NCI-H510A treated with DMSO at 0.1 percent for 48 hours (cell line): Measurements from ENCODE around the gene ARPC4.
"Not testable (repeated sequence)": the region's sequence is repeated elsewhere in the genome, so short reads cannot be mapped to it uniquely, and the experiment has no call there.

Experiments
- DNase-seq: peaks from one replicate; lab custom pipeline; 2025; lab: John Stamatoyannopoulos, UW

The ARPC4 gene

DNA sequence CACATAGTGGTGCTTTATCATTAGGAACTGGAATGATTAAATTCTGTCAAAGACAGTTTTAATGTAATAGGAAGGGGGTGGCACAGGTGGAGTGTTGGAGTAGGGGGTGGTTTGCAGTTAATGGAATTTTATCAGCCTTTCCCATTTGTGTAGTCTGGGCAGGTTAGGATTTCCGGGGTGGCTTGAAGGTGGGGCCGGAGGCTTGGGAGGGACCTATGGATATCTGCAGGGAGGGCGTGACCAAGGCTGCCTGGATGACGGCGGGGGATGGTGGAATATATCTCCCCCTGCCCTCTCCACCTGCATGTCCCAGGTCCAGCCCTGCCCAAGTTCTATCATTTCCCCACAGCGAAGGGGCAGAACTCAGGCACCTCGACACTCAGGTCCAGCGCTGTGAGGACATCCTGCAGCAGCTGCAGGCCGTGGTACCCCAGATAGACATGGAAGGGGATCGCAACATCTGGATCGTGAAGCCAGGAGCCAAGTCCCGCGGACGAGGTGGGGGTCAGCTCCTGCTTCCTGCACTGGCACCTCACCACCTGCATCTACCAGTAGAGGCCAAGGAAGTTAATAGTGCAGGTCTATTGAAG is 32.7 kb downstream of the ARPC4 start:
- DNase-seq: no peak

DNA sequence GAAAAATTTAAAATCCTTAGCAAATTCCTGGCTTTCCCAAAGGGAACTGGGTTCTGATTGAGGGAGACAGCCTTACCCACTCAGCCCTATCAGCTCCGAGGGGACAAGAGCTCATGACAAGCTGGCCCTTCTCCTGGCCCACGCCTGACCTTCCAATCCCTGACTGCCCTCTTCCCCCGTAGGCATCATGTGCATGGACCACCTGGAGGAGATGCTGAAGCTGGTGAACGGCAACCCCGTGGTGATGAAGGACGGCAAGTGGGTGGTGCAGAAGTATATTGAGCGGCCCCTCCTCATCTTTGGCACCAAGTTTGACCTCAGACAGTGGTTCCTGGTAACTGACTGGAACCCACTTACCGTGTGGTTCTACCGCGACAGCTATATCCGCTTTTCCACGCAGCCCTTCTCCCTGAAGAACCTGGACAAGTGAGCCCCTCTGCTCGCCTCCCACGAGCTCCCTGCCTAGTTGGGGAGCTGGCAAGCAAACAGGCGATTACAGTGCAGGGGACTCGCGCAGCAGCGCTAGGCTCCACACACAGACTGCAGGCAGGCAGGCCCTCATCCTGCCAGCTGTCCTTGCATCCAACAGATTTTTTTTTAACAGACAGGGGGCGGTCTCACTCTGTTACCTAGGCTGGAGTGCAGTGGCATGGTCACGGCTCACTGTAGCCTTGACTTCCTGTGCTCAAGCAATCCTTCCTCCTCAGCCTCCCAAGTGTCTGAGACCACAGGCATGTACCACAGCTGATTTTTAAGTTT is 34.1 kb downstream of the ARPC4 start:
- no peak for DNase-seq

DNA sequence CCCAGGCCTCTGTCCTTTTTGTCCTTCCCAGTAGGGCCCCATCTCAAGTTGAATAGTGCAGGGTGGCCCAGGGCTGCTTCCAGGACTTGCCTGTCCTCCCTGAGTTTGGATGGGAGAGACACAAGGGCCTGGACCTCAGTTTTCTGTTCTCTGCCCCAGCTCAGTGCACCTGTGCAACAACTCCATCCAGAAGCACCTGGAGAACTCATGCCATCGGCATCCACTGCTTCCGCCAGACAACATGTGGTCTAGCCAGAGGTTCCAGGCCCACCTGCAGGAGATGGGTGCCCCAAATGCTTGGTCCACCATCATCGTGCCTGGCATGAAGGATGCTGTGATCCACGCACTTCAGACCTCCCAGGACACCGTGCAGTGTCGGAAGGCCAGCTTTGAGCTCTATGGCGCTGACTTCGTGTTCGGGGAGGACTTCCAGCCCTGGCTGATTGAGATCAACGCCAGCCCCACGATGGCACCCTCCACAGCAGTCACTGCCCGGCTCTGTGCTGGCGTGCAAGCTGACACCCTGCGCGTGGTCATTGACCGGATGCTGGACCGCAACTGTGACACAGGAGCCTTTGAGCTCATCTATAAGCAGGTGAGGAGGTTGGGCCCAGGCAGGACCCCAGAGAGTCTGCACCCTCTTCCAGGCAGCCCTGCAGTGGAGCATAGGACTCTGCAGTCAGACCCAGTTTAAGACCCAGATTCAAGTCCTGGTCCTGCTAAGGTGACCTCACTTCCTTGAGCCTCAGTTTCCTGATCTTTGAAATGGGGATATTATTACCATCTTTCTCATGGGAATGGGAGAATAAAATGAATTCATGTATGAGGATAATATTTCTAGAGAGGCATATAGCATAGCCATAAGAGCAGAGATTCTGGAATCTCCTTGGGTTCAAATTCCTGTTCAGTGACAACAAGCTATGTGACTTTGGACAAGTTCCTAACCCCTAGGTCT is 36.2 kb downstream of the ARPC4 start:
- DNase-seq: no peak

DNA sequence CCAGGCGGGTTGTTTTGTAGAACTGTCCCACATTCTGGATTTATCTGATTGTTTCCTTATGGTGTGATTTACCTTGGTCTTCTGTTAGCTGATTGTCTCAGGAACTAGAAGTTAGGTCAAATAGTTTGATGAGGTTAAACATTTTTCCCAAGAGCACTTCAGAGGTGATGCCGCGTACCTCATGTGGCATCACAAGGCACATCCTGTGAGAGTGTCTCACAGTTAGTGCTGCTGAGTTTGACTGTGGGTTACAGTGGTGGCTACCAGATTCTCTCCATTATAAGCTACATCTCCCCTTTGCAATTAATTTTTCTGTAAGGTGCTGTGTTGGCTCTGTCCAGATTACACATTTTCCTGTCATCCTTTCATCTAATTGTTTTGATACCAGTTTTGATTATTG is 38.4 kb downstream of the ARPC4 start:
- DNase-seq: no peak

DNA sequence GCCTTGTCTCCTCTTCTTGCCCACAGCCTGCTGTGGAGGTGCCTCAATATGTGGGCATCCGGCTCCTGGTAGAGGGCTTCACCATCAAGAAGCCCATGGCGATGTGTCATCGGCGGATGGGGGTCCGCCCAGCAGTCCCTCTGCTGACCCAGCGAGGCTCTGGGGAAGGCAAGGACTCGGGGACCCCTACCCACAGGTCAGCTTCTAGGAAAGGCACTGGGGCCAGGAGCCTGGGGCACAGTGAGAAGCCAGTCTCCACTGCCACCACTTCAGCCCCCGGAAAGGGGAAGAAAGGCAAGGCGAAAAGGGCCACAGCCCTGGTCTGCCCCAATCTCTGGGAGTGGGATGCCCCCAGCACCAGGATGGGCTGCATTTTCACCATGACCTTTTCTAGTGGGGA is 40.2 kb downstream of the ARPC4 start:
- DNase-seq: no peak

DNA sequence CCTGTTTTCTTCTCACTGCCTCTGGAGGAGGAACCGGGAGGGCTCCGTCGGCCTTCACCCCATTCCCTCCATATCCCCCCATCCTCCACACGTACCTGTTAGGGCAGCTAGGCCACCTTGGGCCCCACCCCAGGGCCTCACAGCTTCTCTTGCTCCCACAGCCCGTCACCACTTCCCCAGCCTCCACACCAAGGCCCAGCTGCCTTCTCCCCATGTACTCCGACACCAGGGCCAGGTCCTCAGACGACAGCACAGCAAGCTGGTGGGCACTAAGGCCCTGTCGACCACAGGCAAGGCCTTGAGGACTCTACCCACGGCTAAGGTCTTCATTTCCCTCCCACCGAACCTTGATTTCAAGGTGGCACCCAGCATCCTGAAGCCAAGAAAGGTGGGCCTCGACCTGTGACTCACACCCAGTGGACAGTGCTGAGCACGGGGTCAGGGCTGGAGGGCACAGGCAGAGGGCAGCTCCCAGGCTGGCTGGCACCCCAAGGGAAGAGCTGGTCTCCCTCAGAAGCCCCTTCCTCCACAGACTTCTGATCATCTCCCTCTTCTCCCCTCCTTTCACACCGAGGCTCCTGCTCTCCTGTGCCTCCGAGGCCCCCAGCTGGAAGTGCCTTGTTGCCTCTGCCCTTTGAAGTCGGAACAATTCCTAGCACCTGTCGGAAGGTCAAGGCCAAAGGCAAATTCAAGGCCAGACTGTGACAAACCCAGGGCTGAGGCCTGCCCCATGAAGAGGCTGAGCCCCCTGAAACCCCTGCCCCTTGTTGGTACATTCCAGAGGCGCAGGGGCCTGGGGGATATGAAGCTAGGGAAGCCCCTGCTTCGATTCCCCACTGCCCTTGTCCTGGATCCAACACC is 41.9 kb downstream of the ARPC4 start:
- no peak for DNase-seq

DNA sequence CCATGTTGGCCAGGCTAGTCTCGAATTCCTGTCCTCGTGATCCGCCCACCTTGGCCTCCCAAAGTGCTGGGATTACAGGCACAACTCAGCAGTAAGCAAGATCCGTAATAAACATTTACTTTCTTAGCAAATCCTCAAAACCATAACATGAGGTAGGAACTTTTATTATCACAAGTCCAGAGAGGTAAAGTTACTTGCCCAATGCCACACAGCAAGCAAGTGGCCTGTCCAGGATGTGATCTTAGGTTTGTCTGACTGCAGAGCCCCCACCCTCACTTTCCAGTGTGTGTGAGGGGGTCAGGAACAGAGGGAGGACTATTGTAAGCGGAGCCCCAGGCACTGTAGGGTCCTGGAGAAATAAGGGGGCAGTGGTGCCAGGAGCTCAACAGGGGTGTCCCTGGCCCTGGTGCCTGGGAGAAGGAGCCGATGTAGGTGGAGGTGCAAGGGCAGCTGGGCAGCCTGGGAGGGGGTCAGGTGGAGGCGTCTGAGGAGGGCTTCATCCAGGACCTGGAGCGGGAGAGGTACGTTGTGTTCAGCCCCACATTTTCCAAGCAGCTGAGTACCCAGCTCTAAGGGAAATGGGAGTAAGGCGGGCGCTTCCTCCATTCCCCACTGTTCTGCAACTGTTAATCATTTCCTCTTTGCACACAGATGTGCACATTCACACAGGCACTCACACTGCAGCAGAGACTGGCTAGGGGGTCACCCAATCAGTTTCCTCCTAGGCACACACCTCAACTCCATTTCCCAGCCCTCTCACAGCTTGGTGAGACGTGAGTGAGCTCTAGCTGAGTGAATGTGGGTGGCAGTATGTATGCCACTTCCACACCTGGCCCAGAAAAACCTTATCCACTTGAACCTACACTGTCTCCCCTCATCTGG is 45.1 kb downstream of the ARPC4 start:
- no peak for DNase-seq

DNA sequence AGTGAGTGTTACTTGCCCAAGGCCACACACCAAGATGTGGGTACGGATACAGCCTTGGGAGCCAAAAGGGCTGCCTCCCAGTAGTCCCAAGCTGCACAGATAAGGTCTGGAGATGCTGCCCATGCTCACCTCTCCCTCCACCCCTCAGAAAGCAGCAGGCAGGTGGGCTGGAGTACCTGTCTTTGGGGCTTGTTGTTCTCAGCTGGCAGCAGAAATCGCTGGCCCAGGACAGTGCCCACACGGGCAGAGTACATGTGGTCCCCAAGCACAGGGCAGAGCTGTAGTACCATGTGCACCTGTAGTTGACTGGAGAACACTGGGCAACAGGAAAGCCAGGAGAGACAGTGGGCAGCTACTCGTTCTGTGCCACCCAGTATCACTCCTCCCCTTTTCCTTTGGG is 46.0 kb downstream of the ARPC4 start:
- DNase-seq: no peak

DNA sequence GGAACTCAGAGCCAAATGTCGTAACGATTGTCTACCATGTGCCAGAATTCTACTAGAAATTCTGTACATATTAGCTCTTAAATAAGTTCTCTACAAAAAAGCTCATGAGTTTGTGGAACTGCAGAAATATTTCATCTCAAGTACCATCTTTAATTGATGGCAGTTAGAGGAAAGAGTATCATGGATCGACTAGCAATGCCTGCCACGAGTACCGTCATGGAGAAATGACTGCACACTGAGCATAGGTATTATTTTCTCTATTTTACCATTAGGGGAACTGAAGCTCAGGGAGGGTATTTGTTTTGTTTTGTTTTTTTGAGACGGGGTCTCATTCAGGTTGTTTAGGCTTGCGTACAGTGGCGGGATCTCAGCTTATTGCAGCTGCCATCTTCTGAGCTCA is 48.1 kb downstream of the ARPC4 start:
- no peak for DNase-seq

DNA sequence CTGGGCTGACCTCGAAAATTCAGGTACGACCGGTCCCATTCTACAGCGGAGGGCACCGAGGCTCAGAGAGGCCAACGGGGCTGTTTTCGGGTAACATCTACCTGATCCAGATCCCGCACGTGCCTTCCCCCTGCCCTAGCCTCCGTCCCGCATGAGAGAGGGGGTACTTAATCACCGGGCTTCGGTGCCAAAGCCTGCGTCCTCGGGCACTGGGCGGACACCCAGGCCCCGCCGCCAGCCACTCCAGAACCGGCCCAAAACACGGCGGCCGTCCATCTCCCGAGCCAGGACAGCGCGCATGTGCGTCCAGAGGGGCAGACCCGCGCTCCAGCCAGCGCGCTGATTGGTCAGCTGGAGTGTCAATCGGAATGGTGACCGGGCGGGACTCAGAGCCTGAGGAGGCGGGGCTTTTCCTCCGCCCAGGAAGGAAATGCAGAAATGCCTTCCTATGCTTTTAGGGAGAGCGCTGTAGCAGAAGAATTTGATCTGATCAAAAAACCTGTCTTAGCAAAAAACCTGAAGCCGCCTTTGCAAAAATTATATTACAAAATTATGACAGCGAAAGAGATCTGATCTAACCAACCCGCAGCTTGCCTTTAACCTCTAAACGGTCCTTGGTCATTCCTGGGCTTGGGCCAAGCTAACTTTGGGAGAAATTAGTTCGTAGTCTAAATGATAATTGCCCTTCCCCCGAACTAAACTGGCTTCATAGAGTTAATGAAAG is 51.0 kb downstream of the ARPC4 start, which contains the start of gene RPUSD3:
Gene RPUSD3, minus strand, starts transcription at position 294 of the 724 bp plus-strand sequence. Its CDS starts 18 bp downstream, at position 276.
- peak; percentile 44 for DNase-seq

DNA sequence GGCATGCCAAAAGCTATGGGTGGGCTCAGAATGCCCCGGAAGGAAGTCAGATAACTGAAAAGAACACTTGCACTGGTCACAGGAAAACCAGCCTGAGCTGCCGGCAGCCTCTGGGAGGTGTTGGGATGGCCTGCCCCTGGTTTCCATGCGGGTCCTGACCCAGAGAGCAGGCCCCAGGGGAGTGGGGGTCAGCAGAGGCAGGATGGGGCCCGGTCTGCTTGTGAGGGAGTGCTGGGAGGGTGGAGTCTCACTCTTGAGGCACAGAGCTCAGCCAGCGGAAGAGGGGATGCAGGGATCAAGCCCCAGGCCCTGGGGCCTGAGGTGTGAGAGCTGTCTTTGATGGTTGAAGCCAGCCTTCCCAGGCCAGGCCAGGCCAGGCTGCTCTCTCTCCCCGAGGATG is 53.3 kb downstream of the ARPC4 start:
- no peak for DNase-seq

DNA sequence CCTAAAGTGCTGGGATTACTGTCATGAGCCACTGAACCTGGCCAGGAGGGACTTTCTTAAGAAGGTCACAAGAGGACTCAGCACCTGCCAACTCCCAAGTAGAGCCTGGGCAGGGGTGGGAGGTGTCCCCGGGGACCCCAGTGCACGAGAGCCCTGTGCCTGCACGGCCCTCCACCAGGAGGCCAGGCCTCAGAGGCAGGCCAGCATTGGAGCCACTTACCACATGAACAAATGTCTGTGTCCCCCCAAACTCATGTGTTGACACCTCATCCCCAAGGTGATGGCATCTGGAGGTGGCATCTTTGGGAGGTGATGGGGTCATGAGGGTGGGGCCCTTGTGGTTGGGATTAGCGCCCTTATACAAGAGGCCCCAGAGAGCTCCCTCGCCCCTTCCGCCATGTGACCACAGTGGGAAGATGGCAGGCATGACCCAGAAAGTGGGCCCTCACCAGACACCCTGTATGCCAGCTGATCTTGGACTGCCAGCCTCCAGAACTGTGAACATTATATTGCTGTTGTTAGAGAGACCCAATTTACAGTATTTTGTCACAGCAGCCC is 54.1 kb downstream of the ARPC4 start:
- no peak for DNase-seq

DNA sequence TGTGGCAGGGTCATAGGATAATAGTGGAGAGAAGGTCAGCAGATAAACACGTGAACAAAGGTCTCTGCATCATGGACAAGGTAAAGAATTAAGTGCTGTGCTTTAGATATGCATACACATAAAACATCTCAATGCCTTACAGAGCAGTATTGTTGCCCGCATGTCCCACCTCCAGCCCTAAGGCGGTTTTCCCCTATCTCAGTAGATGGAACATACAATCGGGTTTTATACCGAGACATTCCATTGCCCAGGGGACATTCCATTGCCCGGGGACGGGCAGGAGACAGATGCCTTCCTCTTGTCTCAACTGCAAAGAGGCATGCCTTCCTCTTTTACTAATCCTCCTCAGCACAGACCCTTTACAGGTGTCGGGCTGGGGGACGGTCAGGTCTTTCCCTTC is 55.0 kb downstream of the ARPC4 start:
- not testable (repeated sequence) for DNase-seq

DNA sequence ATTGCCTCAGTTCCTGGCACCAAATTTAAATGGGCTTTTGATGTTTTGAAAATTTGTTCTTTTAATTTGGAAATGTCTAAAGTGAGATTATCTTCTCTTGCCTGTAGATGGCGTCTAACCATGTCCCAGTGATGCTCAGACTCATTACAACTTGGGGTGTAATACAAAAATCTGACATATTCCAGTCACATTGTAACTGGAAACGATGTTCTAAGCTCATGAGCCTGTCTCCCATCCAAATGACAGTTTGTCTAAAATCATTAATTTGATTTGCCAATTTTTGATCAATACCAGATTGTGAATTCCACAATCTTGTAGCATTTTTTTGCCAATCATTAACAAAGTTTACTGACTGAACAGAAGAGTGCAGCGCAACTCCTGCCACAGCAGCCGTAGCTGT is 56.0 kb downstream of the ARPC4 start:
- not testable (repeated sequence) for DNase-seq

DNA sequence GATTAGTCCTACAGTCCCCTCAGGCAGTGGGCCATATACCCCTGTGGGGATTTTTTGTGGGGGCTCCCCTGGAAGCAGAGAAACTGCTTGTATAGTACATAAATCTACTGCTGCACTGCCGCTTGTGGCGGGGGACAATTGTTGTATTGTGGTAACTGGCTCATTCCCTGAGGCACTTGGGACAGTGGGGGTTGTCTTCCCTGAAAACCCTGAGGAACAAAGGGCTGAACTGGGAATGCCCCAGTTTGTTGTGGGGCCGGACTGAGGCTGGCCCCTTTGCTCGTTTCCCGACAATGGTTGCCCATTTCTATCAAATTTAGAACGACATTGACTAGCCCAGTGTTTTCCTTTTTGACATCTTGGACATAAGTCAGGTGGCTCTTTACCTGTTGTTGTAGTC is 58.5 kb downstream of the ARPC4 start:
- DNase-seq: not testable (repeated sequence)

DNA sequence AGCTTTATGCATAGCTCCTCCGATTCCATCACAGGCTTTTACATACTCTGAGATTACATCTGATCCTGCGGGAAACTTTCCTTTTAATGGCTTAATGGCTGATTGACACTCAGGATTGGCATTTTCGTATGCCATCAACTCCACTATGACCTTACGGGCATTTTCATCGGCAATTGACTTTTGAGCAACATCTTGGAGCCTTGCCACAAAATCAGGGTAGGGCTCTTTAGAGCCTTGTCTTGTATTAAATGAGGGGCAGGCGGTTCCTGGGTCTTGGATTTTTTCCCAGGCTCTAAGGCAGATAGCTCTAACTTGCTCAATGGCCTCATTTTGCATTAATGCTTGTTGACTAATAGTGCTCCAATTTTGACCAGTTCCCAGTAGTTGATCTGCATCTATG is 59.0 kb downstream of the ARPC4 start:
- DNase-seq: not testable (repeated sequence)

DNA sequence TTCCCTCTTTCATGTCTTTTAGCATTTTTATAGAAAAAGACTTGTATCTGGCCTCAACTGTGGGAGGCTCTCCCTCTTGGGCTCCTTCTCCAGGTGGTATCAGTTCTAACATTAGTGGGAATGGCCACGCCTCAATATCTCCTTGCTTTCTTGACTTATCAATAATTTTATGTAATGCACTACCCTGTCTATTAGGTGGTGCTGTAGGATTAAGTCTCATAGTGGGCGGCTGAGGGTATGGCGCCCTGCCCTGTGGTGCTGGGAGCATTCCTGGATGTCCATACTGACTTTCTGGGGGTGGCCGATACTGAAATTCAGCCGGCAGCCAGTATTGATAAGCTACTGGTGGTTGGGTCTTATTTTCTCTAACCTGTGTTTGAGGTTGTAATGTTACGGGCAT is 59.6 kb downstream of the ARPC4 start:
- no peak for DNase-seq

DNA sequence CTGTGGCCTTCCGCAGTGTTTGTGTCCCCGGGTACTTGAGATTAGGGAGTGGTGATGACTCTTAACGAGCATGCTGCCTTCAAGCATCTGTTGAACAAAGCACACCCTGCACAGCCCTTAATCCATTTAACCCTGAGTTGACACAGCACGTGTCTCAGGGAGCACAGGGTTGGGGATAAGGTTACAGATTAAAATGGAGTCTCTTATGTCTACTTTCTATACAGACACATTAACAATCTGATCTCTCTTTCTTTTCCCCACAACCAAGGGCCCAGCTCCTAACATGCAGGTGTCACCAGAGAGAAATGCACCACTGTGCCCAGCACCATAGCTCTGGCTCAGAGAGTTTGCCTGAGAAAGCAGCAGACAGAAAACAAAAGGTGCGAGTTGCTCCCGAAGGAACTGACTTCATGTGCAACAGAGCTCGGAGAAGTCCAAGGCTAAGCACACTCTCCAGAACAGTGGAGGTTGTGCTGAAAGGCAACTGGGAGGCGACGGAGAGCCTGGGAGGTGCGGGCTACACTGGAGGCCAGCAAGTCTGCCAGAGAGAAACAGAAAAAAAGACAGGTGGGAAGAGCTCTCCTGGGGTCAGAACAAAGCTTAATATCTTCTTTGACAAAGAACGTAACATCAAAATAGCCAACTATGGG is 61.5 kb downstream of the ARPC4 start:
- DNase-seq: not testable (repeated sequence)

DNA sequence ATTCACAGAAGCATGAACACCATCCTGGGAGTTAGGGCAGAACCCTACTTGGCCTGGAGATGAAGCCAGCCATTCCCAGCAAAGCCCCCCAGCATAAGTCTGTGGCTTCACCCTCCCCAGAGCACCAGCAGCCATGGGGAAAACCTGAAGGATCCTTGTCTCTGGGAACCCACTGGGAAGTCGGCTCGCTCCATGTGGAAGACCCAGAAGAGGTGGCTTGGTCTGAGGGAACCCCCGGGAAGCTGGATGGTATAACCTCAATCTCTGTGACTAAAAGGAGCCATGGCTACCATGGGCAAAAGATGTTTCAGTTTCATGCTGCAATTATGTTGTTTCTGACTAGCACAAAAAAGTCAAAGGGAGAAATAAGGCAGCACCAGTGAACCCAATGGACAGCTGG is 62.7 kb downstream of the ARPC4 start:
- no peak for DNase-seq
